CD4-positive, alpha-beta T cell treated with Interleukin-21 for 1 hour (primary cell): Measurements from ENCODE around the gene MLC1.

Experiments
- DNase-seq: peaks from one replicate; pipeline ENCODE4 v3.0.0-alpha.2; 2020

Gene MLC1

DNA sequence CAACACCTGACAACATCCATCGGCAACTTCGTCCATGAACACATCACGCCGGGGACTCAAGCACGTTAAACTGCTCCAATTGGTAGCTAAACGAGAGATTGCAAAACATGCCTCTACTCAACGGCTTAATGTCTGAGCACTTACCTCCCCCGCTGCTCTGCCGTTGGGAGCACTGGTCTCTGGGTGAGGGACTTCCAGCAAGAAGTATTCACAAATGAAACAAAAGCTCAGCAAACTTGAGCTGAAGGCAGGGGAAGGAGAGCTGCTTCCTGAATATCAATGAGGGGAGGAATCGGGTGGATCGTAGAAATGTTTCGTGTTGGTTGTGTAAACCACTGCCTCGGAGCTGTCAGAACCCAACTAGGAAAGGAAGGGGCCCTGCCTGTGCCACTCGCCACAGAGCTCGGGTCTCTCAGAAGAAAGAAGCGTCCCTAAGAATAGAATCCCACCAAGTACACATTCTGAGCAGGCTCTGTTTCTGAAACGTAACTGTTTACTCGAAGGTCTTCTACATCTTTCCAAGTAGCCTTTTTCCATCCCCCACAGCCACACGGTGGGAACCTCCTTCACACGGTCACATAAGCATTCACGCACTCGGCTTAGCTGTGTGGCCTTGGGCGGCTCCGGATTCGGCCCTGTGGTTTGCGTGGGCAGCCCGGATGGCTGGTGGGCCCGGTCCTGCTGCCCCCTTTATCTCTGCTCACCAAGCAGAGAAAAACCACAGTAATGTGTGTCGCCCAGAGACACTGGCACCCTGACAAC is at the start of gene MLC1:
MLC1 (minus strand) TSS at position 216 of the 762 bp plus-strand sequence. CDS start 524 bp downstream, outside the sequence.
- DNase-seq, result peak; percentile 9

DNA sequence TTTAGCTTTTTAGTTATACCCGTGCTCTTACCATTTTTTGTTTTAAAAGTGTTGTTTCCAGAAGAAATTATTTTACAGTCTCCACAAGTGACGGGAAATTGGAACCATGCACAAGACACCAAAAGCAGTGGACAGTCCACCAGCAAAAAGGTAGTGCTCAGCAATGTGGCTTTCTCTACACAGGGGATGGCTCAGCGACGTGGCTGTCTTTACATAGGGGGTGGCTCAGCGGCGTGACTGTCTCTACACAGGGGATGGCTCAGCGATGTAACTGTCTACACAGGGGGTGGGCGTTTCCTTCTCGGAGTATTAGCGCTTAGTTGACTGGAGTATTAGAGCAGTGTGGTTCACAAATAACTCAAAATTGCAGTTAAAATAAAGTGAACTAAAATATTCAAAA is 49.3 kb upstream of the MLC1 start:
- no peak for DNase-seq

DNA sequence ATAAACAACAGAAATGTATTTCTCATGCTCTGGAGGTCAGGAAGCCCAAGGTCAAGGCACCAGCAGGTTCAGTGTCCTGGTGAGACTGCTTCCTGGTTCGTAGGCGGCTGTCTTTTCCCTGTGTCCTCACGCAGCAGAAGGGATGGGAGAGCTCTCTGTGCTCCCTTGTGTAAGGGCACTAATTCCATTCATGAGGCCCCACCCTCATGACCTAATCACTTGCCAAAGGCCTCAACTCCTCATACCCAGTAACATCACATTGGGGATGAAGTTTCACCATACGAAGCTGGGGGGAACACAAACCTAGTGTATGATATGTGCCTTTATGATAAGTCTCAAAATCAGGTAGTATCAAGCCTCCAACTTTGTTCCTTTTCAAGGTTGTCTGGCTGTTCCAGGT is 46.7 kb upstream of the MLC1 start:
- no peak for DNase-seq

DNA sequence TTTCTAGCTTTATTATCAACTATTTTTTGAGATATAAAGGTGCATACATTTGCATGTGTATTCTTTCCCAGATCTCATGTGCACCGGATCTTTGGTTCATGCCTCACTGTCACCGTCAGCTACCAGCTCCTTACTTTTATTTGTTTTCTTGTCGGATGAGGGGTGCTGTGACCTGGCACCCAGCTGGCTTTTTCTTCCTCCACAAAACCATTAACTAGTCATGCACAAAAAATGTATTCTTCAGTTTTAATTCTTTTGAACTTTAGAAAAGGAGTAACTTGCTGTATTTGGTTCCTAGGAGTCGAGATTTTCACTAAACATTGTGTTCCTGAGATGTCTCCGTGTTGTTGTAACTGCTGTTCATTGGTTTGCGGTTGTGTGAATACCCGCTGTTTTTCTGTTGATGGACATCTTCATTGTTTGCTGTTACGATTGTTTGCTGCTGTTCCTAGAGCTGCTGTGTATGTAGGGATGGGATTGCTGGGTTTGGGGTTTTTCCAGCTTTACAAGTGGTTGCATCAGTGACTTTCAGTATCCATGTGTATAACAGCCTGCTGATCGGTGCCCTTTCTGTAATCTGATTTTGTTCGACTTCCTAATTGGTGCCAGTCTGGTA is 44.0 kb upstream of the MLC1 start:
- DNase-seq, result no peak

DNA sequence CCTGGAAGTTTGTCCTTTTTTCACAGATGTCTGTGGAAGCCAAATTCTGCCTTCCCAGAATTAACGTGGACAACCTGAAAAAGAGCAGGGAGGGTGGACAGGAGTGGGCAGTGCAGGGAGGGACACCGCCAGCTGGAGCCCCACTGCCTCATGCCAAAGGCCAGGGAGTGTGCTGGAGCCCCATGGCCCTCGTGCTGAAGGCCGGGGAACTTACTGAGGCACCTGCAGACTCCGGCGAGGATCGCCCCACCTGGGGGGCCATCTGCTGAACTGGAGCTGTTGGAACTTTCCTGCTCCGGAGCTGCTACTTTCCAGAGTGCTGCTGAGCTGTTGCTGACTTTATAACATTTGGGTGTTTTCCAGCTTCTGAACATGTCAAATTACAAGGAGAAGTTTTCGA is 39.8 kb upstream of the MLC1 start:
- DNase-seq, result no peak

DNA sequence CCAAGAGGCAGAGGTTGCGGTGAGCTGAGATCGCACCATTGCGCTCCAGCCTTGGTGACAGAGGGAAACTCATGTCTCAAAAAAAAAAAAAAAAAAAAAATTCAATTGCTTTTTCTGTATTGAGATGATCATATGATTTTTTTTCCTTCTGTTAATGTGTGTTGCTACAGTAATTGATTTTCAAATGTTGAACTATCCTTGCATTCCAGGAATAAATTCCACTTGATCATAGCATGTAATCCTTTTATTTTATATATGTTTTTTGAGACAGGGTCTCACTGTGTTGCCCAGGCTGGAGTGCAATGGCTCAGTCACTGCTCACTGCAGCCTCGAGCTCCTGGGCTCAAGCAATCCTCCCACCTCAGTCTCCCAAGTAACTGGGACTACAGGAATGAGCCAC is 37.9 kb upstream of the MLC1 start:
- DNase-seq, result no peak

DNA sequence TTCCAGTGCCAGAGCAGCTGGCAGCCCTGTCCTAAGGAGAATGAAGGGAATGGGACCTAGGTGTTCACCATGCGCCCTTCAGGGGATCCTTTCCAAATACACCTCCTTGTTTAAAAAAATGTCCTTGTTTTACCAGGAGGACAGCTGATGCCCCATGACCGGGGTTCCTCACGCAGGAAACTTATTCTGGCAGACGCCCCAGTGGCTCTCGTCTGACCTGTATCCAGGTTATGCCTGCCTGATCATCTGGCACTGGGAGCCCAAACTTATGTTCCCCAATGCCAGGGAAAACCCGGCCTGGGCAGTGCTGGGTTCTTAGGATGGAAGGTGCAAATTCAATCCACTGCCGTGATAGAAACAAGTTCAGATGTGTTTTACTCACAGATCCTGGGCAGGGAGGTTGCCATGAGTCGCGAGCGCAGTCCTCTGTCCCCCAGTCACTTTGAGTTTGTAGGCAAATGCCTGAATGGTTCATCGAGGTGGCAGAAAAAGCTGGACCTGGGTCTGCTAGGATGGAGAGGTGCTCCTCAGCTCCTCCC is 36.0 kb upstream of the MLC1 start:
- no peak for DNase-seq

DNA sequence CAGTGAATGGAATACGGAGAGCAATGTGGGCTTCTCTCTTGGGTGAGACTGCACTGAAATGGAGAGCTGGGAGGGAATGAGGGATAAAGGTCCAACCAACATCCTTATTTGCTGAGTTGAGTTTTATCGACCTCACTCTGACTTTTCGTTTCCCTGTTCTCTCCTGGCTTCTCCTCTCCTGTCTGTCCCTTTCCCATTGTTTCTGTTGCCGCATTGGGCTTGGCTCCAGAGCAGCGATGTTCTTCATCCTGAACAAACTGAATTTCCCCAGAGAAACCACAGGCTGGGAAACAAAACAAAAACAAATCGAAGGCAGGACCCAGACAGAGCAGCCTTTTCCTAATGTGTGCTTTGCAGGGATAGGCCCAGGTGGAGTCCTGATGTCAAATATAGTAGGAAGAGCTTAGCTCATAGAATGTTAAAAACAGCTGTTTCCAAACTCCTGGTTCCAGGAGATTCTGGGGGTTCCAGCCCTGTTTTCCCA is 34.6 kb upstream of the MLC1 start:
- DNase-seq, result no peak

DNA sequence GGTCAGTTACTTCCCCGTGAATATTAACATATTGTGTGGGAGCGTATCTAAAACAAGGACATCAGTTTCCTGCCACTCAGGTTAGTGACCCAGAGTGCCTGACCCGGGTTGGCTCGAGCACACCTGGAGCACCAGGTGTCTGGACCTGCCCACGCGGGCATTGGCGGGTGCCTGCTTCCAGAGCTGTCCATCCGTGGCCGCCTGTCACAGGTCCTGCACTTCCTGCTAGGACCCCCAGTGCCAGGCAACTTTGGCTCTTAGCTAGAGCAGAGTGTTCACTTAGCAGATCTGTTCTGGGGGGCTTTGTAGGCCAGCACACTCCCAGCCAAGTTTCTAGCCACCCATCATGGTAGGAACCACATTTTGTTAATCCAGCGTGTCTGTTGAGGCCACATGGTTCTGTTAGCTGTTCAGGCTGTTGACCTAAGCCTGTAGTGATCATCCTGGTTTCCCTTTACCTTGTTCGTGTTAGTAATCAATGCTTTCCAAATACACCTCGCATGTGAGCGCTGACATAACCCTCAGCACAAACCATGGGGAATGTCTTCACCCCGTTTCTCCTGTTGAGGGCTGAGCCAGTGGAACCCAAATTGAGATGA is 34.0 kb upstream of the MLC1 start:
- no peak for DNase-seq

DNA sequence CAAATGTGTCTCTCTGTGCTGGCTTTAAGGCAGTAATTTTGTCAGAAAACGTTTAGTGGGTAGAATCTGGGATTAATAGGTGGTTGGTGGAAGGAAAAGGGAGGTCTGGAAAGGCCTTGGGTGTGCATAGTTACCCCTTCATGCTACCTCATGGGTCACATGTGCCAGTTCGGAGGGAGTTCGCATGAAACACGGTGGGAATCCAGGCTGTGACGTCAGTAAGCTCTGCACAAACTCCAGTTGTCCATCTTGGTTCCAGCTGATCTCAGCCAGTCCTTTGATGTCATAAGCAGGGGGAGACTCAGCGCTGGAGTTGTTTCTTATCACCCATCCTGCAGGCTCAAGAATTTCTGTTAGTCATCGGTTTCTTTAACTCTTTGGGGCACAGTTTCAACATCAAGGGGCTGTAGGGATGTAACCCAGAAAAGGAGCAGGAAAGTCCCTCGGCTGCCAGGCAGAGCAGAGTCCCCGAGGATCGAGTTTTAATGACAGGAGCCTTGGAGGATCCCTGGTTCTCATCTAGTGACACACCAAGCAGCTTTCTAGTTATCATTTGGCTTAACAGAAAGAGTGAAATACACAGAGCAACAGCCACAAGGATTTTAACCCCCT is 33.4 kb upstream of the MLC1 start:
- DNase-seq, result no peak

DNA sequence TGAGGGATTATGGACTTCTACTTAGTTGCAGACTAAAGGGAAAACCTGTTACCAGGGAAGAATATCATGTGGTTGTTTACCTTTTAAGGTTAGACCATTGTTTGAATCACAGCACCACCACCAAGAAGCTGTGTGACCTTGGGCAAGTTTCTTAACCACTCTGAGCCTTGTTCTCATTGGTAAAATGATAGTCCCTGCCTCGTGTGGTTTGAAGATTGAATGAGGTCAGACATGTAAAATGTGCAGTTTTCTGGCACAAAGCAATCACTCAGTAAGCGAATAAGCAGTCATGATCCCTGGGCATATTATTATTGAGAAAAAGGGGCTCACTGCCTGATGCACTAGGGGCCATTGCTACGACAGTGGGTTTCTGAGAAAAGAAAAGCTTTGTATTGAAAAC is 32.9 kb upstream of the MLC1 start:
- DNase-seq, result no peak

DNA sequence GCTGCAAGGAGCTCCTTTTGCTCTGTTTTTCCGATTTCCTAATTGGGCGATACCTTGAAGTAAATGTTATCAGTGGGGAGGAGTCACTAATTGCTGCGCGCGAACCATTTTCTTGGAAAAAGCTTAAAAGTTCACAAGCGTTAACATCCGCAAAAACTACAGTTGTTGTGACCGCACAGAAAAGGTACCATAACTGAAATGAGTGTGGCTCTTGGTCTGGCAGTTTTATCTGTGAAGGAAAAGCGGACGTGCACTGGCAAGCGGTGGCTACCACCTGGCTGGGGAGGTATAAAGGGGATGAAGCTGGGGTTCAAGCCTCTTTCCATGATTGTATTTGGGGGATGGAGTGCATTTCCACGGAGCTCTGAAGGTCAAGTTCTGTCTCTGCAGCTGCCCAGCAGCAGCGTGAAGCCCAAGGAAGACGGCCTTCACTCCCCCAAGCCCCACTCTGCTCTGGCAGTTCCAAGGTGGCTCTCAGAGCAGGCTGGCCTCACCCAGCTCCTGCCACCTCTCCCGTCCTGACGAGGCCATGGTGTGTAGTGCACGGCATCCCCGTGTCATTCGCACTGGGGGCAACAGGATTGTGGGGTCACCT is 32.0 kb upstream of the MLC1 start:
- DNase-seq, result no peak

DNA sequence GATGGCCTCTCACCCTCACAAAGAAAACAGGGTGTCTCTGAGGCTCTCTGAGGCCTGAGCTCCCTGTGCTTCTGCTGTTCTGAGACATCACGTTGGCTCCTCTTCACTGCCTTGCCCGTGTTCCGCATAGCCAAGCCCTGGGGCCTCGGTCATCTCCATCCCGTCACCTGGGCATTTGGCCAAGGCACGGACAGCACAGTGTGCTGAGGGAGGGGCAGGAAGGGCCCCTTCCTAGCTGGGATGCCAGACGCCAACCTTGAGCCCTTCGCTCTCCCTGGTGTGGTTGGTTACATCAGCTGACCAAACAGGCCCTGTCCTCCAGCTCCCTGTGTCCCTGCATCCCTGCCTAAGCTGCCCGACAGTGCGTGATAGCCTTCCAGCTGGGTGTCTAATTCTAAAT is 30.5 kb upstream of the MLC1 start:
- DNase-seq, result no peak

DNA sequence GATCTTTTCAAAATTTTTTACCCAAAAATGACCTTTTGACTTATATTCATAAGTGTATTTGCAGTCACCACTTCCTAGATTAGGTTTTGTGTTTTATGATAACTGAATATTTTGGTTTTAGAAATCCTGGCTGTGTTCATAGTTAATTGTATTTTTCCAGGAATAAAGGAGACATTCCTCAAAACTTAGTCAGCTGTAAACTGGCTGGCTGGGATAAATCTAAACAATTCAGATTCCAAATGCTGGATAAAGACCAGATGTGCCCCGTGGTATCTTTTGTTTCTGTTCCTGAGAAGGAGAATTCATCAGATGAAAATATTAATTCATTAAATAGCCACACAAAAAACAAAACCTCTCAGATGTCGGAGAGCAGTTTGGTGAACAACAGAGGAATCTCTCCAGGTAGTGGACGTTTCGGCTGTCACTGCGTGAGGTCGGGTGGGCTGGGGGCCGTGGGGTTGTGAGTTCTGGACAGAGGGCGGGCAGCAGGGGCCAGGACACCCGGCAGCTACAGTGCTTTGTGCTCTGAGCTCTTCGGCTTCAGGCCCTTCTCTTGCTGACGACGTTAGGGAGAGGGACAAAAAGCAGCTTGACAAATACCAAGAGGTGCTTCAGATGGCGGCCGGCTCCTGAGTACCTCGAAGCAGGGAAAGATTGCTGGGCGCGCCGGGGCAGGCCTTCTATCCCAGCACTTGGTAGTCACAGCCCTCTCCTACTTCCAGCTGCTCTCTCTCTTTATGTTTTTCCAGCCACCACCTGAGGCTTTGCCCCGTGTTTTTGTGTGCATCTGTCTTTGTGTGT is 29.2 kb upstream of the MLC1 start:
- DNase-seq, result no peak

DNA sequence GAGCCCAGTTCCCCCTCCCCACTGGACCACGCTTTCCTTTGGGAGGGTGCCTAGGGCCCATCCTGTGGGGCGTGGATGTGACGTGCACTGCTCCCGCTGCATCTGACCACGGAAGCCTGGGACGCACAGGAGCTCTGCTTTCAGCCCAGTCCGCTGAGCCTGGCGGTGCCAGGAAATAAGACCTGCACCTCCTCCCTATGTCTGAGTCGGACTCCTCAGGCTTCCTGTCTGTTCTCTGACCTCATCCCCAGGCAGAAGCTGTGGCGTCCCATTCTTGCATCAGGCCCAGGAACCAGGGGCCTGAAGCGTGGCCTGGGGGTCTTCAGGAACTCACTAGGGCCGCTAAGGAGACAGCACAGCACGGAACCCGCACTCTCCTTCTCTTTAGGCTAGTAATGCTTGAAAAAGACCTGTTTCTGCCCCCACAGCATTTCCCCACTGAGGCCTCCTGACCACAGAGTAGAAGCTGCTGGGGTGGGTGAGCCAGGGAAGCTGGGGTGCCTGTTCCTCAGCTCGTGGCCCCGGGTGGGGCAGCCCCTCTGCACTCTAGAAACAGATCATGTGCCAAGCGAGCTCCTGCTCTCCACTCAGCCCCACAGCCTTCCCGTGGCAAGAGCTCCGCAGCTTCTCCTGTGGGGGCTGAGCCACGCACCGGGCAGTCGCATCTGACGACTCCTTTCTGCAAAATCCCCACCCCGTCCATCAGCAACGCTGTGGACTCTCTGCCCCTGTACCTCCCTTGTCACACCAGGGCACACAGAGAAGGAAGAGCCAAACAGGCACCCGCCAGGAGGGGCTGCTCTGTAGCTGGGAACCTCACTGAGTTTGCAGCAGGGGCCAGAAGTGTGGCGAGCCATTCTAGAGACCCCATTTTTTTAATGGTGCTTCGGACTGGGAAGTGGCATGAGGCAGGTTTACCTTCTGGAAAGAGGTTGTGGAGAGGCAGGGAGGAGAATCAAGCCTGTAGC is 27.2 kb upstream of the MLC1 start:
- no peak for DNase-seq

DNA sequence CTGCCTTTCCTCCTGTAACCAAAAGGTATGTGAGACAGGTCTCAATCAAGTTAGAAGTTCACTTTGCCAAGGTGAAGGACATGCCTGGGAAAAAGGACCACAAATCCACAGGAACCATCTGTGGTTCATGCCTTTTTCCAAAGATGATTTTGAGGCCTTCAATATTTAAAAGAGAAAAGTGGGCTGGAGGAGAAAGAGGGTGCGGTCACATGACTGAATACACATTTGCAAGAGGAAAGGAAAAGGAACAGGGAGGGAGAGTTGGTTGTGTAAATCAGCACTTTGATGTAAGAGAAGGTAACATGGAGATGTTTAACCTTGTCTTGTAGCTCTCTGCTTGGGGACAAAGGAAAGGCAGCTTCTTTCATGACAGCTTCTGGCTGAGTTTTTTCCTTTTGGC is 25.8 kb upstream of the MLC1 start:
- DNase-seq, result no peak

DNA sequence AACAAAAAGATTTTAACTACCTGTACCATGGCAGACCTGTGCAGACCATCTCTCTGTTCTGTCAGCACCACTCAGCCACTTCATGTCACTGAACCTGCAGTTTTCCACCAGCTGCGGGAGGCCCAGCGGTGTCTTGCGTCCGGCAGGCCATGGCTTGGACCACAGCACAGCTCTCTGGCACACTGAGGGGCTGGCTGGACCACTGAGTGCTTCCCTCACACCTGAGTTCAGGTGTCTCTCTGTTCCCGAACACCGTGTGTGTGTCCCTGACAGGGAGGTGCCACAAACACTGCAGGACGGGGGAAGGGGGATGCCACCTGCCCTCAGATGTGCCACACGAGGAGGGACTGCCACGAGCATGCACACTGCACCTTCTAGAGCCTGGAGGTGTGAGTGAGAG is 22.3 kb upstream of the MLC1 start:
- DNase-seq, result no peak

DNA sequence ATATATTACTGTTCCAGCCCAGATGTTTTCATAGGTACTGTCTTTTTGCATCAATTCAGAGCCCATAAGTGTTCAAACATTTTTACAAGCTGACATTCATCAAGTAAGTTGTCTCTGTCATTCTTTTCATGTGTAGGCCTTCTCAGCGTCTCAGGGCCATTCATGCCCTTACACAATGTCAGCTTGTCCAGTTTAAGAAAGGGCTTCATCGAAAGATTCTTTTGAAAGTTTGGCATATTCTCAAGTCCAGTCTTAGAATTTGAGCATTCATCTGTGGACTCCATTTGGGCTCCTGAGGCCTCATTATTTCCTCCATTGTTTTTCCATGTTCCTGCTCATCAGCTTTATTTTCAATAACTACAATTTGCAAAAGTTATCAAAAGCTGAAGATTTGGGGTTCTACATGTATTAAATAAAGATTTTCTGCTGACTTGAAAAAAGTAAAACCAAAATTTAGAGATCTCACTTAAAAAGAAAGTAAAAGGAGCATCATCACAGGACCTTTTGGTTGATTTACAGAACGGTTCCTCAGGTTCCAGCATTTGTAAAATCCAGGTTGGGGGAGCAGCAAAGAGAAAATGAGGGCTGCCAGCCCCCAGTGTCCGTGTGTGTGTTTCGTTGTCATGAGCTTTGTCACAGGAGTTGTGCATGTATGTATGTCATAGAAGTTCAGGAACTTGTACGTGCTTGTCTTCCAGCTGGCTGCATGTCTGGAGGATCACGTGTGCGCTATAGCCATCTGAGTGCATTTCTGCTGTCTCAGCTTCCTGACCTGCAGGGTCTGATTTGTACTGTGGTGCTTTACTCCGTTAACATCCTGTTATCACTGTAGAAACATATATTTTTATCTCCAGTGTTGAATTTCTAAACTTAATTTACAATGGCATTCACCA is 20.2 kb upstream of the MLC1 start:
- peak; percentile 8 for DNase-seq

DNA sequence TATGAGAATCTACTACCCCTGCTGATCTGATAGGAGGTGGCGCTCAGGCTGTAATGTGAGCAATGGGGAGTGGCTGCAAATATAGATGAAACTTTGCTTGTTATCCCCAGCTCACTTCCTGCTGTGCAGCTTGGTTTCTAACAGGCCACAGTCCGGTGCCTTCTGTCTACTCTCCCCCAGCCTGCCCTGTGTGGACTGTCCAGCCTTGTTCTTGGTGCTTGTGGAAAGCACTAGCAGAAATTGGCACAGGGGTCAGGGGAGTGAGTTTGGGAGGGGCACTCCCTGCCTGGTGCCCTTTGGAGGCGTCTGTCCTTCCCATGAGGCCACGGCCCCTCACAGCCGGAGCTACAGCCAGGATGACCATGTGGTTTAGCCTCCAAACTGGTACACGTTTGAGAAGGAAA is 18.9 kb upstream of the MLC1 start:
- DNase-seq, result no peak

DNA sequence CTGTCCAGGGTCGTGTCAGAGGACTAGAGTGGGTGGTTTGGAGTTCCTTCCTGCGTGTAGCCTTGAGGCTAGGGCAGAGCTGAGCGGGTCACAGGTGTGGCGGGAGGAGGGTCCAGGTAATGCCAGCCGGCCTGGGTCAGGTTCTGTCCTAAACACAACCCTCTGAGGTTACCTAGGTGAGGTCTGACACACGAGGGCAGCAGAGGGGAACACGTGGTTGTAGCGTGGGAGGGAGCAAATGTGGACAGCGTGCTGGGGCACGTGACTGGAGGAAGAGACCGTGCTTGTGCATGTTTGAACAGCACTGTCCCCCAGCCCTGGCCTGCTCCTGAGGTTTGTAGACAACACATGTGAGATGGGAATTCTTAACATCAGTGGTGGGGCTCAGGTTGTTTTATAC is 17.7 kb upstream of the MLC1 start:
- DNase-seq, result no peak
